Smooth muscle cell (in vitro differentiated cells): Measurements from ENCODE around the gene SSB. TPM values are rescaled to one million over a fixed set of nuclear protein-coding genes. Genes with fewer than 3 reads are reported as not detected.
"Not testable (repeated sequence)": the region's sequence is repeated elsewhere in the genome, so short reads cannot be mapped to it uniquely, and the experiment has no call there.

ENCODE experiments used
- DNase-seq: peaks from one replicate; lab custom pipeline; 2025; ENCODE audit not compliant: unreplicated experiment; lab: John Stamatoyannopoulos, UW
- H2AFZ ChIP-seq: fragments of 200-600 bp; sonication (generic); 2 replicates; pipeline ENCODE4 v1.6.0; 2016; ENCODE audit warnings: antibody characterized with exemption, low read depth, mild to moderate bottlenecking
- H3F3A ChIP-seq: fragments of 200-600 bp; sonication (generic); 2 replicates; pipeline ENCODE4 v1.6.0; 2017; ENCODE audit warnings: antibody characterized with exemption, low read depth
- H3K27ac ChIP-seq: fragments of 200-600 bp; sonication (generic); 2 replicates; pipeline ENCODE4 v1.5.1; 2016; ENCODE audit warnings: low read depth, mild to moderate bottlenecking
- H3K27me3 ChIP-seq: fragments of 200-600 bp; sonication (generic); 2 replicates; pipeline ENCODE4 v1.6.1; 2016; ENCODE audit warnings: low read depth, mild to moderate bottlenecking
- H3K36me3 ChIP-seq: fragments of 200-600 bp; sonication (generic); 2 replicates; pipeline ENCODE4 v1.5.1; 2016; ENCODE audit warnings: low read depth
- H3K4me1 ChIP-seq: fragments of 200-600 bp; sonication (generic); 2 replicates; pipeline ENCODE4 v1.5.1; 2016; ENCODE audit warnings: low read depth
- H3K4me2 ChIP-seq: fragments of 200-600 bp; sonication (generic); 2 replicates; pipeline ENCODE4 v1.6.0; 2016; ENCODE audit warnings: mild to moderate bottlenecking
- H3K4me3 ChIP-seq: fragments of 200-600 bp; sonication (generic); 2 replicates; pipeline ENCODE4 v1.5.1; 2016; ENCODE audit warnings: mild to moderate bottlenecking
- H3K79me2 ChIP-seq: fragments of 200-600 bp; sonication (generic); 2 replicates; pipeline ENCODE4 v1.6.0; 2016; ENCODE audit warnings: low read depth, mild to moderate bottlenecking
- H3K9ac ChIP-seq: fragments of 200-600 bp; sonication (generic); 2 replicates; pipeline ENCODE4 v1.6.0; 2016; ENCODE audit warnings: low read depth
- H3K9me3 ChIP-seq: fragments of 200-600 bp; sonication (generic); replicated peaks from 2 replicates; pipeline ENCODE4 v1.5.1; 2016; ENCODE audit warnings: low read depth
- H4K20me1 ChIP-seq: fragments of 200-600 bp; sonication (generic); 2 replicates; pipeline ENCODE4 v1.6.0; 2016; ENCODE audit warnings: low read depth
- WGBS: methylation state at CpG from one replicate; pipeline ENCODE4 v1.1.7; 2016; ENCODE audit warnings: low lambda C conversion rate; 5-methylcytosine and 5-hydroxymethylcytosine counted together
- polyA plus RNA-seq: library from polyadenylated mRNA; unstranded; fragments of >200 nt; fragmentation: Nextera tagmentation; extraction: Ambion mirVana; gene quantifications from 2 replicates; pipeline ENCODE4 v1.2.1, GENCODE V29; 2016
- total RNA-seq: library from RNA; depleted of rRNA; stranded (reverse); fragments of >200 nt; gene quantifications from 2 replicates; pipeline ENCODE4 v1.2.3, GENCODE V29; 2014
- TF ChIP-seq, protein P1 (sequence below): fragments of 200-600 bp; sonication (generic); IDR thresholded peaks from 2 replicates; pipeline ENCODE4 v1.5.1; 2017; ENCODE audit warnings: borderline replicate concordance, mild to moderate bottlenecking, antibody characterized with exemption; ENCODE audit not compliant: insufficient read depth, poor library complexity, severe bottlenecking

The SSB gene
- total and polyA plus RNA-seq, 2 experiments from 2014 or later: 91.5 to 95.8 TPM

DNA sequence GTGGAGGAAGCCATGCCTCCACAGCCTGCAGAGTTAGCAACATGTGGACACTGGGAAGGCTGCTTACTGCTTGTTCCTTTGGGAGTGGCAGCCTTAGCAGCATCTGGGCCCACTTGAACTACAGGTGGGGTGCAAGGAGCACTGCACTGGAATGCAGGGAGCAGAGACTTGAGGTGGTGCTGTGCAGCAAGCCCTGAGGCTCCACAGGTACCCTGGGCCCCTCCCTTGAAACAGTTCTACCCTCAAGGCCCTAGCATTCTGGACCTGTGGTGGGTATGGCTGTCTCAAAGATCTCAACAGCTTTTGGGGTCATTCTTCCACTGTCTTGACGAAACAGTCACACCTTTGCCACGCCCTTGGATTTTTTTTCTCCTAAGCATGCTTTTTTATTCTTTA is 42.1 kb downstream of the SSB start:
- H2AFZ ChIP-seq: no peak overlapping the region
- TF ChIP-seq, protein P1, sequence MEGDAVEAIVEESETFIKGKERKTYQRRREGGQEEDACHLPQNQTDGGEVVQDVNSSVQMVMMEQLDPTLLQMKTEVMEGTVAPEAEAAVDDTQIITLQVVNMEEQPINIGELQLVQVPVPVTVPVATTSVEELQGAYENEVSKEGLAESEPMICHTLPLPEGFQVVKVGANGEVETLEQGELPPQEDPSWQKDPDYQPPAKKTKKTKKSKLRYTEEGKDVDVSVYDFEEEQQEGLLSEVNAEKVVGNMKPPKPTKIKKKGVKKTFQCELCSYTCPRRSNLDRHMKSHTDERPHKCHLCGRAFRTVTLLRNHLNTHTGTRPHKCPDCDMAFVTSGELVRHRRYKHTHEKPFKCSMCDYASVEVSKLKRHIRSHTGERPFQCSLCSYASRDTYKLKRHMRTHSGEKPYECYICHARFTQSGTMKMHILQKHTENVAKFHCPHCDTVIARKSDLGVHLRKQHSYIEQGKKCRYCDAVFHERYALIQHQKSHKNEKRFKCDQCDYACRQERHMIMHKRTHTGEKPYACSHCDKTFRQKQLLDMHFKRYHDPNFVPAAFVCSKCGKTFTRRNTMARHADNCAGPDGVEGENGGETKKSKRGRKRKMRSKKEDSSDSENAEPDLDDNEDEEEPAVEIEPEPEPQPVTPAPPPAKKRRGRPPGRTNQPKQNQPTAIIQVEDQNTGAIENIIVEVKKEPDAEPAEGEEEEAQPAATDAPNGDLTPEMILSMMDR: no peak
- no peak overlapping the region for H3K9ac ChIP-seq
- no peaks in the 10 kb centered on the region for H3F3A ChIP-seq
- peak overlapping the region; percentile 43 for H3K27ac ChIP-seq
- 95% methylated on average over 2 of the region's 2 CpGs for WGBS
- H3K27me3 ChIP-seq: no peaks in the 10 kb centered on the region
- H3K79me2 ChIP-seq: peaks cover 69% of the 10 kb centered on the region
- no peak overlapping the region for H3K4me3 ChIP-seq
- H4K20me1 ChIP-seq: peaks cover 71% of the 10 kb centered on the region
- no peaks in the 10 kb centered on the region for H3K4me1 ChIP-seq
- H3K36me3 ChIP-seq: no peaks in the 10 kb centered on the region
- no peaks in the 10 kb centered on the region for H3K9me3 ChIP-seq
- DNase-seq: no peak
- H3K4me2 ChIP-seq: no peak overlapping the region

DNA sequence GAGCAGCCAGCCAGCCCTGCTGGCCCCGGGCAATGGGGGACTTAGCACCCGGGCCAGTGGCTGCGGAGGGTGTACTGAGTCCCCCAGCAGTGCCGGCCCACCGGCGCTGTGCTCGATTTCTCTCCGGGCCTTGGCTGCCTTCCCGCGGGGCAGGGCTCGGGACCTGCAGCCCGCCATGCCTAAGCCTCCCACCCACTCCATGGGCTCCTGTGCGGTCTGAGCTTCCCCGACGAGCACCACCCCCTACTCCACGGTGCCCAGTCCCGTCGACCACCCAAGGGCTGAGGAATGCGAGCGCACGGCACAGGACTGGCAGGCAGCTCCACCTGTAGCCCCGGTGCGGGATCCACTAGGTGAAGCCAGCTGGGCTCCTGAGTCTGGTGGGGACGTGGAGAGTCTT is 43.0 kb downstream of the SSB start:
- WGBS: 97% methylated on average over 24 of the region's 24 CpGs

DNA sequence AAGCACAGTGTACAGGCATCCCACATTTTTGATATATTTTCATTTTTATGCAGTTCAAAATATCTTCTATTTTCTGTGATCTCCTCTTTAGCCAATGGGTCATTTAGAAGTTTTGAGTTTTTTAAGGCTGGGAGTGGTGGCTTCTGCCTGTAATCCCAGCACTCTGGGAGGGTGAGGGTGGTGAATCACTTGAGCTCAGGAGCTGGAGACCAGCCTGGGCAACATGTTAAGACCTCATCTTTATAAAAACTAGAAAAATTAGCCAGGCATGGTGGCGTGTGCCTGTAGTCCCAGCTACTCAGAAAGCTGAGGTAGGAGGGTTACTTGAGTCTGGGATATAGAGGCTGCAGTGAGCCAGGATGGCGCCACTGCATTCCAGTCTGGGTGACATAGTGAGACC is 46.3 kb downstream of the SSB start:
- H3K79me2 ChIP-seq: peaks cover 82% of the 10 kb centered on the region
- TF ChIP-seq, protein P1: no peak
- H3K27ac ChIP-seq: no peak overlapping the region
- 95% methylated on average over 2 of the region's 2 CpGs for WGBS
- no peaks in the 10 kb centered on the region for H3K9me3 ChIP-seq
- H3K36me3 ChIP-seq: no peaks in the 10 kb centered on the region
- H3K4me1 ChIP-seq: no peaks in the 10 kb centered on the region
- no peak overlapping the region for H3K4me3 ChIP-seq
- H3K9ac ChIP-seq: no peak overlapping the region
- no peak overlapping the region for H2AFZ ChIP-seq
- peaks cover 67% of the 10 kb centered on the region for H4K20me1 ChIP-seq
- DNase-seq: no peak
- H3K27me3 ChIP-seq: no peaks in the 10 kb centered on the region
- H3F3A ChIP-seq: no peaks in the 10 kb centered on the region
- no peak overlapping the region for H3K4me2 ChIP-seq

More for the DNA sequence above, 43.0 kb downstream of the SSB start:
- not testable (repeated sequence) for H2AFZ ChIP-seq, H3K9me3 ChIP-seq, H3K27me3 ChIP-seq, H3K36me3 ChIP-seq, DNase-seq, H3F3A ChIP-seq, H3K4me1 ChIP-seq, H3K4me2 ChIP-seq, H3K27ac ChIP-seq, H3K9ac ChIP-seq, H3K4me3 ChIP-seq
- Histone ChIP-seq H4K20me1 (peaks cover 74% of the 10 kb centered on the region), H3K79me2 (peaks cover 71% of the 10 kb centered on the region)

DNA sequence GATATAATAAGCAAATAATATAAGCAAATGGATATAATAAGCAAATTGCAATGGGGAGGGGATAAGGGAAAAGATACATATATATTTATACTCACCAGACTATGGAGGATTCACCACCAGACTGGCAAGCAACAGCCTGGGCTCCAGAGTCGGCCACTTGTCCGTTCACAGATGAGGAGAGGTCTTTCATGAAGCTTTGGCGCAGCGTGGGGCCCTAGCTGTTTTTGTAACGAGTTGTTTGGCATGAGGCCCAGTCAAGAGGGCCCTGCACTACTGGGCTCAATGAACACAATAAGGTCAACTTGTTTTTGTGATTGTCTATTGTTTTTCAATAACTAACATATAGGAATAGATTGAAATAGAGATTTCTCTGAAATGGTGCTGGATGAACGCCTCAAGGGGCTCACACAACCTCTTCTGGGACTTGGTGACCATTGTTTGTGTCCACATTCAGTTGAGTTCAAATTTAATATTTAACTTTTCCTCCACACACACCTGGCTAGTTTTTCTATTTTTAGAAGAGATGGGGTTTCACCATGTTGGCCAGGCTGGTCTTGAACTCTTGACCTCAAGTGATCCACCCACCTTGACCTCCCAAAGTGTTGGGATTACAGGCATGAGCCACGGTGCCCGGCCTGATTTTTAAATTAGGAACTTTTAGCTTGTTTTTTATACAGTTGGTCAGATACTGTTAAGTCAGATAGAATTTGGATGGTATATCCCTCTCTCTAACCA is 50.5 kb downstream of the SSB start:
- 88% methylated on average over 8 of the region's 8 CpGs for WGBS
- H3K79me2 ChIP-seq: peaks cover 84% of the 10 kb centered on the region

More for the DNA sequence above, 50.5 kb downstream of the SSB start:
- not testable (repeated sequence) for H2AFZ ChIP-seq, H3K4me2 ChIP-seq, H3F3A ChIP-seq, H3K9me3 ChIP-seq, H3K36me3 ChIP-seq, H3K4me3 ChIP-seq, DNase-seq, H3K4me1 ChIP-seq, H3K27ac ChIP-seq, H3K9ac ChIP-seq, H3K27me3 ChIP-seq
- peaks cover 68% of the 10 kb centered on the region for H4K20me1 ChIP-seq
